Measurements from ENCODE around the gene AP4M1. TPM values are rescaled to one million over a fixed set of nuclear protein-coding genes. Genes with fewer than 3 reads are reported as not detected.

AP4M1 gene
- total and polyA plus RNA-seq, 4 donors, result 3.3 to 5.5 (median 4.8) TPM

GRCh38 chr7:100126931-100127865 lies 25.8 kb downstream of the AP4M1 start, which contains the start of gene MBLAC1:
MBLAC1 (plus strand) TSS chr7:100126967; CDS start chr7:100127396, 429 bp downstream.
- Histone ChIP-seq H3K9me3 (ENCODE audit: control insufficient read depth in 4 of 4, low read length in 3 of 4) (no peaks in the 10 kb centered on the region), H3K9ac (ENCODE audit: low read depth in 1 of 2, low read length in 2 of 2) (peak within 1 kb of the TSS; percentile 80 to 88), H3K36me3 (ENCODE audit: control insufficient read depth in 4 of 4, insufficient read depth in 3 of 4, low read depth in 1 of 4, low read length in 3 of 4) (no peaks in the 10 kb centered on the region), H3K27ac (ENCODE audit: low read depth in 1 of 2, low read length in 2 of 2) (peak within 1 kb of the TSS; percentile 96 to 99), H3K4me3 (ENCODE audit: low read depth in 1 of 3, low read length in 3 of 3) (peak within 1 kb of the TSS; percentile 80 to 90 (median 88)), H3K4me1 (ENCODE audit: control insufficient read depth in 4 of 4, insufficient read depth in 4 of 4, low read length in 3 of 4) (peaks cover 9 to 31% (median 17%) of the 10 kb centered on the region in 4 donors), H3K27me3 (ENCODE audit: control insufficient read depth in 4 of 4, insufficient read depth in 4 of 4, low read length in 3 of 4) (no peaks in the 10 kb centered on the region)
- under 1% methylated on average over 85 of the region's 85 CpGs for WGBS
- peak; percentile 95 for DNase-seq (ENCODE audit: low spot score)
- TF ChIP-seq YY1 (IDR thresholded peaks at IDR 0.05) (peak; percentile 98), RXRA (IDR thresholded peaks at IDR 0.05) (peak; percentile 15 to 39), SP1 (IDR thresholded peaks at IDR 0.05) (no peak), MAX (IDR thresholded peaks at IDR 0.05) (peak; percentile 47), NR2F2 (IDR thresholded peaks at IDR 0.05) (peak; percentile 19), RAD21 (IDR thresholded peaks at IDR 0.05) (peak in 1 of 2 donors; percentile 17), GABPA (IDR thresholded peaks at IDR 0.05 in 1 of 2, conservative IDR thresholded peaks at IDR 0.05 in 1 of 2) (peak in 1 of 2 donors; percentile 65)
- TF ChIP-seq, protein P1, sequence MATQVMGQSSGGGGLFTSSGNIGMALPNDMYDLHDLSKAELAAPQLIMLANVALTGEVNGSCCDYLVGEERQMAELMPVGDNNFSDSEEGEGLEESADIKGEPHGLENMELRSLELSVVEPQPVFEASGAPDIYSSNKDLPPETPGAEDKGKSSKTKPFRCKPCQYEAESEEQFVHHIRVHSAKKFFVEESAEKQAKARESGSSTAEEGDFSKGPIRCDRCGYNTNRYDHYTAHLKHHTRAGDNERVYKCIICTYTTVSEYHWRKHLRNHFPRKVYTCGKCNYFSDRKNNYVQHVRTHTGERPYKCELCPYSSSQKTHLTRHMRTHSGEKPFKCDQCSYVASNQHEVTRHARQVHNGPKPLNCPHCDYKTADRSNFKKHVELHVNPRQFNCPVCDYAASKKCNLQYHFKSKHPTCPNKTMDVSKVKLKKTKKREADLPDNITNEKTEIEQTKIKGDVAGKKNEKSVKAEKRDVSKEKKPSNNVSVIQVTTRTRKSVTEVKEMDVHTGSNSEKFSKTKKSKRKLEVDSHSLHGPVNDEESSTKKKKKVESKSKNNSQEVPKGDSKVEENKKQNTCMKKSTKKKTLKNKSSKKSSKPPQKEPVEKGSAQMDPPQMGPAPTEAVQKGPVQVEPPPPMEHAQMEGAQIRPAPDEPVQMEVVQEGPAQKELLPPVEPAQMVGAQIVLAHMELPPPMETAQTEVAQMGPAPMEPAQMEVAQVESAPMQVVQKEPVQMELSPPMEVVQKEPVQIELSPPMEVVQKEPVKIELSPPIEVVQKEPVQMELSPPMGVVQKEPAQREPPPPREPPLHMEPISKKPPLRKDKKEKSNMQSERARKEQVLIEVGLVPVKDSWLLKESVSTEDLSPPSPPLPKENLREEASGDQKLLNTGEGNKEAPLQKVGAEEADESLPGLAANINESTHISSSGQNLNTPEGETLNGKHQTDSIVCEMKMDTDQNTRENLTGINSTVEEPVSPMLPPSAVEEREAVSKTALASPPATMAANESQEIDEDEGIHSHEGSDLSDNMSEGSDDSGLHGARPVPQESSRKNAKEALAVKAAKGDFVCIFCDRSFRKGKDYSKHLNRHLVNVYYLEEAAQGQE (IDR thresholded peaks at IDR 0.05), result peak; percentile 42
- TF ChIP-seq, protein P2, sequence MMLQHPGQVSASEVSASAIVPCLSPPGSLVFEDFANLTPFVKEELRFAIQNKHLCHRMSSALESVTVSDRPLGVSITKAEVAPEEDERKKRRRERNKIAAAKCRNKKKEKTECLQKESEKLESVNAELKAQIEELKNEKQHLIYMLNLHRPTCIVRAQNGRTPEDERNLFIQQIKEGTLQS (IDR thresholded peaks at IDR 0.05), result no peak

DNA sequence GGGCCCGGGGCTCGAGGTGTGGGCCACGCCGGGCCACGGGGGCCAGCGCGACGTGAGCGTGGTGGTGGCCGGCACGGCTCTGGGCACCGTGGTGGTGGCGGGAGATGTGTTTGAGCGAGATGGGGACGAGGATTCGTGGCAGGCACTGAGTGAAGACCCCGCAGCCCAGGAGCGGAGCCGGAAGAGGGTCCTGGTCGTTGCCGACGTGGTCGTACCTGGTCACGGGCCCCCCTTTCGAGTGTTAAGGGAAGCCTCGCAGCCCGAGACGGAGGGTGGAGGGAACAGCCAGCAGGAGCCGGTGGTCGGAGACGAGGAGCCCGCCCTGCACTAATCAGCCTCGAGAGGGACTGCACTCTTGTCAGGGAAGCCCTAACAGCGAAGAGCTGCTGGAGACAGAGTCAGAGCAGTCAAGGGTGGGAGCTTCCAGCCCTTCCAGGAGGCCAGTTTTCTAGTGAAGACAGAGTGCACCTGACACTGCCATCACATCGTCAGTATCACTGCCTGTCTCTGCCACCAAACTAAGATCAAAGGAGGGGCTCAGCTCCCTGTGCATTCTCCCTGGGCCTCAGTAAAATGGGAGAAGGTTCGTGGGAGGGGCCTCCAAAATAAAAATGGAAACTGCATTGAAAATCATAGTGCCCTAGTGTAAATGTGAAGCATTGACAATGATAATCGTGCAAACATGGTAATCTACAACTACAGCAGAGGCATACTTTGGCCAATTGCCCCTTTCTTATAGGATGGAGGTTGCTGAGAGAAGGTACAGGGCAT lies 26.6 kb downstream of the AP4M1 start:
- H3K27ac ChIP-seq (ENCODE audit: low read depth in 1 of 2, low read length in 2 of 2), result peak overlapping the region; percentile 4 to 99
- 13% methylated on average over 37 of the region's 37 CpGs for WGBS
- H3K4me3 ChIP-seq (ENCODE audit: low read depth in 1 of 3, low read length in 3 of 3), result peak overlapping the region in 2 of 3 donors; percentile 88 to 90
- no peaks in the 10 kb centered on the region for H3K36me3 ChIP-seq (ENCODE audit: control insufficient read depth in 4 of 4, insufficient read depth in 3 of 4, low read depth in 1 of 4, low read length in 3 of 4)
- no peaks in the 10 kb centered on the region for H3K9me3 ChIP-seq (ENCODE audit: control insufficient read depth in 4 of 4, low read length in 3 of 4)
- H3K27me3 ChIP-seq (ENCODE audit: control insufficient read depth in 4 of 4, insufficient read depth in 4 of 4, low read length in 3 of 4), result no peaks in the 10 kb centered on the region
- DNase-seq (ENCODE audit: low spot score), result peak; percentile 62
- TF ChIP-seq RXRA (IDR thresholded peaks at IDR 0.05) (no peak), RAD21 (IDR thresholded peaks at IDR 0.05) (no peak), GABPA (IDR thresholded peaks at IDR 0.05 in 1 of 2, conservative IDR thresholded peaks at IDR 0.05 in 1 of 2) (no peak), NR2F2 (IDR thresholded peaks at IDR 0.05) (no peak)
- TF ChIP-seq, protein P2 (IDR thresholded peaks at IDR 0.05), result no peak
- TF ChIP-seq, protein P1 (IDR thresholded peaks at IDR 0.05), result no peak
- peak overlapping the region in 1 of 2 donors; percentile 78 for H3K9ac ChIP-seq (ENCODE audit: low read depth in 1 of 2, low read length in 2 of 2)
- H3K4me1 ChIP-seq (ENCODE audit: control insufficient read depth in 4 of 4, insufficient read depth in 4 of 4, low read length in 3 of 4), result peaks cover 9 to 39% (median 19%) of the 10 kb centered on the region in 4 donors
